DOHH2 (cell line): Measurements from ENCODE around the gene KCNN4.

ENCODE experiments used
- EZH2phosphoT487 ChIP-seq: fragments of 200-600 bp; sonication (generic); IDR thresholded peaks from 2 replicates; pipeline ENCODE4 v1.6.1; 2017; ENCODE audit warnings: borderline replicate concordance, mild to moderate bottlenecking, antibody characterized with exemption, low read length, moderate library complexity, mixed read lengths
- TF ChIP-seq, protein P1 (sequence below): fragments of 200-600 bp; sonication (generic); IDR thresholded peaks from one replicate; pipeline ENCODE4 v1.5.1; 2014; ENCODE audit warnings: antibody characterized with exemption, mild to moderate bottlenecking, low read depth, low read length; ENCODE audit not compliant: poor library complexity, severe bottlenecking

DNA sequence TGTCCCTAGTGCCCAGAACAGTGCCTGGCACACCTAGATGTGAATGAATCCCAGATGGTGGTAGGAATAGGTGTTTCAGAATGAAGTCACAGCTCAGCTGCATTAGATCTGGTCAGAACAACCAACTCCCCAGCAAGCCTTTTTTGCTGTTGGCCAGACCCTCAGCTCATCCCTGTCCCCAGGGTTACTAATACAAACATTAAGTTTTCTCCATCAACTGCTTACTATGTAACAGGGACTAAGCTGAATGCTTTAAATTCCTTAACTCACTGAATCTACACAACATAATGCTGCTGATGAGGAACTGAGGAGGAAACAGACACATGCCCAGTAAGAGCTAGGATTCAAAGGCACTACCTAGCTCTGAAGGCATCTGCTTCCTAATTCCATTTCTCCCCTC, 44.8 kb downstream of the KCNN4 start:
- TF ChIP-seq, protein P1, sequence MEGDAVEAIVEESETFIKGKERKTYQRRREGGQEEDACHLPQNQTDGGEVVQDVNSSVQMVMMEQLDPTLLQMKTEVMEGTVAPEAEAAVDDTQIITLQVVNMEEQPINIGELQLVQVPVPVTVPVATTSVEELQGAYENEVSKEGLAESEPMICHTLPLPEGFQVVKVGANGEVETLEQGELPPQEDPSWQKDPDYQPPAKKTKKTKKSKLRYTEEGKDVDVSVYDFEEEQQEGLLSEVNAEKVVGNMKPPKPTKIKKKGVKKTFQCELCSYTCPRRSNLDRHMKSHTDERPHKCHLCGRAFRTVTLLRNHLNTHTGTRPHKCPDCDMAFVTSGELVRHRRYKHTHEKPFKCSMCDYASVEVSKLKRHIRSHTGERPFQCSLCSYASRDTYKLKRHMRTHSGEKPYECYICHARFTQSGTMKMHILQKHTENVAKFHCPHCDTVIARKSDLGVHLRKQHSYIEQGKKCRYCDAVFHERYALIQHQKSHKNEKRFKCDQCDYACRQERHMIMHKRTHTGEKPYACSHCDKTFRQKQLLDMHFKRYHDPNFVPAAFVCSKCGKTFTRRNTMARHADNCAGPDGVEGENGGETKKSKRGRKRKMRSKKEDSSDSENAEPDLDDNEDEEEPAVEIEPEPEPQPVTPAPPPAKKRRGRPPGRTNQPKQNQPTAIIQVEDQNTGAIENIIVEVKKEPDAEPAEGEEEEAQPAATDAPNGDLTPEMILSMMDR = no peak
- no peak for TF ChIP-seq EZH2phosphoT487
